ENCODE data around the gene FLRT3.

DNA sequence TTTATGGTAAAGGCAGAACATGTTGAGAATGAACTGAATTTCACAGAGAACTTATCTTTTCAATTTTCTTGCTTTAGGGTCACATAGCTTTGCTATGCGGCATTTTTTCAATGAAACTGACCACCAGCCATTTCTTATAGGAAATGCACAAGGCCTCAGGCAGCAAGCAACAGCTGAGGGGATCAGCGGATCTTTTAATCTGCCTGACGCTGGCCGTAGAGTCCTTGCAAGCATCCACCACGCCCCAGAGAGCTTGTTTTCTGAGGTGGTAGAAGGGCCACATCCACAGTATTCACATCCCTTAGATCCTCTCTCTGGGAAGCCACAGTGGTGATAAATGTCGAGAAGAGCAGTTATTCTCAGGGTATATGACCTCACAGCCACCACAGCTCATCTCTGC is 34.3 kb downstream of the FLRT3 start:
- TF ChIP-seq CTCF (IDR thresholded peaks at IDR 0.05 in 2 of 3, conservative IDR thresholded peaks at IDR 0.05 in 1 of 3; ENCODE audit: borderline replicate concordance in 1 of 3, insufficient read depth in 1 of 3, low read depth in 2 of 3, low read length in 2 of 3), result no peak
- TF ChIP-seq EZH2 (IDR thresholded peaks at IDR 0.05), result no peak
- no peak for TF ChIP-seq YY1 (IDR thresholded peaks at IDR 0.05; ENCODE audit: extremely low read depth, insufficient replicate concordance, low read depth, low read length)
- TF ChIP-seq FOSL1 (IDR thresholded peaks at IDR 0.05; ENCODE audit: low read depth), result no peak
